ENCODE results near the gene ADAMTS12.

DNA sequence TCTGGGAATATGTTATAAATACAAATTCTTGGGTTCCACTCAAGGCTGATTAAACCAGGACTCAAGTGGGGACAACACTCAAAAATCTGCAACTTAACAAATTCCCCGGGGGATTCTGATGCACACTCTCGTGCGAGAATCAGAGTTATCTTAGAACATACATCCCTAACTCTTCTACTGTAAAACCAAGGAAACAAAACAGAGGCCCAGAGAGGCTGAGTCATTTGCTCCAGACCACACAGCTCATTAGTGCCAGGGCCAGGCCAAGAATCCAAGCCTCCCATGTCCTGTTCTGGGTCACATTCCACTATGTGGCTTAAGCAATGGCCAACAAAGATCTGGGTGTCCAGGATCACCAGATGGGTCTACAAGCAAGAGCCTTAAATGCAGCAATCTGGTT is 166.0 kb downstream of the ADAMTS12 start:
- TF ChIP-seq EZH2phosphoT487 (IDR thresholded peaks at IDR 0.05; ENCODE audit: insufficient read depth, low read depth) (no peak), EZH2 (IDR thresholded peaks at IDR 0.05; ENCODE audit: insufficient read depth, poor library complexity, severe bottlenecking) (no peak)

Data from GM23248 (cell line).